GM19395 (cell line): Measurements from ENCODE around the gene CCDC142.

ENCODE experiments used
- ATAC-seq: cut with Tn5 transposase; IDR thresholded peaks from one replicate; pipeline ENCODE4 v1.9.1; 2021; ENCODE audit warnings: mild to moderate bottlenecking, moderate library complexity; ENCODE audit not compliant: unreplicated experiment

Gene CCDC142

GRCh38 chr2:74425523-74425922 lies 57.3 kb downstream of the CCDC142 start:
- ATAC-seq, result no peak

GRCh38 chr2:74424995-74425406 lies 57.8 kb downstream of the CCDC142 start:
- ATAC-seq, result no peak

- no peak for ATAC-seq
These were observed 58.4 kb downstream of the CCDC142 start for GRCh38 chr2:74424139-74424992.
